Fibroblast of skin of left biceps (primary cell): ENCODE data around the gene PCIF1.
"Not testable (repeated sequence)": the region's sequence is repeated elsewhere in the genome, so short reads cannot be mapped to it uniquely, and the experiment has no call there.

Experiments
- DNase-seq, 2 experiments: peaks; one replicate each; pipeline ENCODE4 v3.0.0-alpha.2; 2013; ENCODE audit warnings: low read depth in 2 of 2

Gene PCIF1

GRCh38 chr20:45924391-45925261, 9.9 kb upstream of the PCIF1 start:
- DNase-seq: no peak

GRCh38 chr20:45925821-45926506, 8.5 kb upstream of the PCIF1 start:
- DNase-seq: no peak

DNA sequence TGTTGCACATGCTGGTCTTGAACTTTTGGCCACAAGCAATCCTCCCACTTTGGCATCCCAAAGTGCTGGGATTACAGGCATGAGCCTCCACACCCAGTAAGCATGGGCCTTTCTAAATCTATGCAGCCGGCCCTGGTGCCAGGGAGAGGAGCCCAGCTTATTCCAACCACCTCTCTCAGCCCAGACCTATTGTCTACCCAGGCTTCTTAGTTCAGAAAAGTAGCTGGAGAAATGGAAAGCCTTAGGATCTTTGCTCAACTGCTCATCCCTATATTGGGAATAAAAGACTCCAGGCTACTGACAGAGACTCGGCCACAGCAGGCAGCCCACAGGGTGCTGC, 7.8 kb upstream of the PCIF1 start:
- DNase-seq: no peak

DNA sequence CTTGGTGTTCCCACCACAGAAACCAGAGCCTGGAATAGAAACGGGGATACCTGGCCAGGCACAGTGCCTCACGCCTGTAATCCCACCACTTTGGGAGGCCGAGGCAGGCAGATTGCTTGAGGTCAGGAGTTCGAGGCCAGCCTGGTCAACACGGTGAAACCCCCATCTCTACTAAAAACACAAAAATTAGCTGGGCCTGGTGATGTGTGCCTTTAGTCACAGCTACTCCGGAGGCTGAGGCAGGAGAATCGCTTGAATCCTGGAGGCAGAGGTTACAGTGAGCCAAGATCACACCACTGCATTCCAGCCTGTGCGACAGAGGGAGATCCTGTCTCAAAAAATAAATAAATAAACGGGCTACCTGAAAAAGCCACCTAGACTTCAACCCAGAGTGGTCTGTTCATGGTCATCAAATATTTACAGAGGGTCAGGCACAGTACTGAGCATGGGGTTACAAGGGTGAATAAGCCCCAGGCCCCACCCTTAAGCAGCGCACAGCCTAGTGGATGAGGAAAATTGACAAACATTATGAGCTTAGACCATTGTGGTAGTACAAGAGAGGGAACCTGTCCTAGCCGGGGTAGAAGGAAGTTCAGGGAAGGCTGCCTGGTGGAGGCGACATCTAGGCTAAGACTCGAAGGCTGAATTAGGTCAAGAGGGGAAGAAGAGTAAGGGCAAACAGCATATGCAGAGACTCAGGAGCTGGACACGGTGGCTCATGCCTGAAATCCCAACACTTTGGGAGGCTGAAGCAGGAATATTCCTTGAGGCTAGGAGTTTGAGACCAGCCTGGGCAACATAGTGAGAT, 7.2 kb upstream of the PCIF1 start:
- no peak for DNase-seq

DNA sequence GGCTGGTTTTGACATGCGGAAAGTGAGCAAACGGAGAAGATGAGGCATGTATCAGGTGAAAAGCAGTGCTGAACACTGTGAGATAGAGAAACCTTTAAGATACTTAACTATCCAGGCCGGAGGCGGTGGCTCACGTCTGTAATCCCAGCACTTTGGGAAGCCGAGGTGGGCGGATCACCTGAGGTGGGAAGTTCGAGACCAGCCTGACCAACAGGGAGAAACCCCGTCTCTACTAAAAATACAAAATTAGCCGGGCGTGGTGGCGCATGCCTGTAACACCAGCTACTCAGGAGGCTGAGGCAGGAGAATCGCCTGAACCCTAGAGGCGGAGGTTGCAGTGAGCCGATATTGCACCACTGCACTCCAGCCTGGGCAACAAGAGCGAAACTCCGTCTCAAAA, 2.8 kb upstream of the PCIF1 start:
- not testable (repeated sequence) for DNase-seq

GRCh38 chr20:45933266-45934045, 1.0 kb upstream of the PCIF1 start:
- DNase-seq: no peak

DNA sequence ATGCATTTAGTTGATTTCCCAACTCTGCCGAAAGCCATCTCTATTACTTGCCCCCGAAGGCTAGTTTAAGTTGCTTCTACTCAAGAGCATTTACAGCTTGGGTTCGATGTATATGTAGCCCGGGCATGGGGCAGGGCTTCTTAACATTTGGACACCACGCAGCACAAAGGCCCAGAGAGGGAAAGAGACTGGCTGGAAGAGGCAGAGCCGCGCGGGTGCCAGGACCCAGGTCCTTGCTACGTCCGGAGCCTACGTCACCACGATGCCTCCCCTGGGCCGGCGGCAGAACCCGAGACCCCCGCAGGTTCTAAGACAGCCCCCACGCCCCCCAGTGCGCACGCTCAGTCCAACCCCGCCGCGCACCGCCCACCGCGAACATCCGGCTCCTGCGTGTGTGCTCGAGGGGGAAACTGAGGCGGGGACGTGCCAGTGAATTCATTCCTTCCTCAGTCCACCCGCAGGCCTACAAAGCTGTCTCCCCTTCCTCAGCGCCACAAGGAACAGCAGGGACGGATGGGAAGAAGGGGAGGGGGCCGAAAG, 367 bp upstream of the PCIF1 start:
- DNase-seq: no peak

DNA sequence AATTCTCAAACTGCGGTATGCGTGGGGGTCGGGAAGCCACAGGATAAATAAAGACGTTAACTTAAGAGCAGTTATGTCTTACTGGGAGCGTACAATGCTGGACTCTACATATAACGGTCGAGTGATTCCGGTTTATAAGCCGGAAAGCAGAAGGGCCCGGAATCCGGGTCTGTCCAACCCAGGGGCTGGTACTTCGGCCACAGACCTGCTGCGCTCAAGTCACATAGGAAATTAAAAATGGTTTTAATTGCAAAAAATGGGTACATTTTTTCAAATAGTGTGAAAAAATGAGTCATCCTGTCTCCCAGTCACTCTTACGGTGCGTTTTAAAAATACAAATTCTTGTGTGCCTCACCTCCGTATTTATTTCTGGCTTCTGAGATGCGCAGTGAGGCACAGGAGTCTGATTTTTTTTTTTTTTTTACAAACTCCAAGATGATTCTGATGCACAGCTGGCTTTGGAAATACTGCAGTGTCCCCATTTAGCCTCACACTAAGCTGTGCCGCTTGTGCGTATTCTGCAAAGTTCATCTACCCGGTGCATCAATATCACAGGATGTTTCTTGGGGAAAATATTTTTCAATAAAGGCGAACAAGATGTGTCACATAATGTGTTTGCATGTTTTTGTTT, 1.0 kb downstream of the PCIF1 start:
- no peak for DNase-seq

- DNase-seq: no peak
Measured at GRCh38 chr20:45937765-45938164, 3.3 kb downstream of the PCIF1 start.

DNA sequence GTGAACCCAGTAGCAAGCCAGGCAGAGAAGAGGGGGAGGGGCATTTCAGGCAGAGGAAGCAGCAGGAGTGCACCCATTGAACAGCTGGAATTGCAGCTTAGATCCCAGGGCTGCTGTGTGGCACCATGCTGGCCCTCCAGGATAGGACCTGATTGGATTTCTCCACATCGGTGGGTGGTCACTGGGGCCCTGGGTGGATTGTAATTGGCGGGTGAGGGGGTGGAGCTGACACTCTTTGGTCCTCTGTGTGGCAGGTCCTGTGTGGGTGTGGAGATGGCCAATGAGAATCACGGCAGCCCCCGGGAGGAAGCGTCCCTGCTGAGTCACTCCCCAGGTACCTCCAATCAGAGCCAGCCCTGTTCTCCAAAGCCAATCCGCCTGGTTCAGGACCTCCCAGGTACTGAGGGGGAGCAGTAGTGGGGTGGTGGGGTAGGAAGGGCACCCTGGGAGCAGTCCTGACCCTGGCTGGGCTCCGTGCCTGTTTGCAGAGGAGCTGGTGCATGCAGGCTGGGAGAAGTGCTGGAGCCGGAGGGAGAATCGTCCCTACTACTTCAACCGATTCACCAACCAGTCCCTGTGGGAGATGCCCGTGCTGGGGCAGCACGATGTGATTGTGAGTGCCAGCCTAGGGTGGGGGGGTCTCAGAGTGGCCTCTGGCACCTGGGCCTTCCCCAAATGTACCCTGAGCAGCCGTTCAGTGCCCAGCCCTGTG, 4.4 kb downstream of the PCIF1 start:
- no peak for DNase-seq

GRCh38 chr20:45940053-45940452, 5.6 kb downstream of the PCIF1 start:
- DNase-seq: no peak

- DNase-seq: no peak
Measured at GRCh38 chr20:45940469-45940868, 6.0 kb downstream of the PCIF1 start.

- DNase-seq: no peak
Measured at GRCh38 chr20:45943613-45944012, 9.1 kb downstream of the PCIF1 start.

GRCh38 chr20:45944151-45944964, 9.9 kb downstream of the PCIF1 start:
- no peak for DNase-seq

DNA sequence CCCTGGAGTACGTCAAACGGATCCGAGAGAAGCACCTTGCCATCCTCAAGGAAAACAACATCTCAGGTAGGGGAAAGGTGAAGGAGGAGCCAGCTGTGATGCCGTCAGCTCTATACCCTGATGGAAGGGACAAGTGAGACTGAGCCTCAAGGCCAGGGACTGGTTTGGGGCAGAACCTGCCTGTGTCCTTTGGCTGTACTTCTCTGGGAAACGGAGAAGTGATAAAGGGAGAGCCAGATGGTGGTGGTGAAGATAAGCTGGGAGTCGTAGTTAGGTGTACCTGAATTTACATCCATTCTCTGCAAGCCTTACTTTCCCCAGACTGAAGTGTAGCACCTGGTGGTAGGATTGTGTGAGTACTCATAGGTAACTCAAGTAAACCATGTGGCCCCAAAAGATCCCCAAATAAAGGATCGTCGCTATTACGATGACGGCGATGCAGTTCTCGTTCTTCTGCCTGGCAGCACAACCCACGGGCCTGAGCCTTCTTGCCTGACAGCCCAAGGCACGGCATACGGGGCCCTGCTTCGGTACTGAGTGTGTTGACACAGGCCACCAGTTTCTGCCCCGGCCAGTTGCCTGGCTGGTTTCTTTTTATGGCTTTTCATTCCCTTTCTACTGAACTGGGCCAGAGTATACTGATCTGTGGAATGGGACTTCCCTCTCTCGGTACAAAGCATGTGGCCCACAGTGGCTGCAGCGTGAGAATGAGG, 10.6 kb downstream of the PCIF1 start:
- DNase-seq: no peak

- no peak for DNase-seq
Measured at GRCh38 chr20:45945678-45946148, 11.2 kb downstream of the PCIF1 start.

- no peak for DNase-seq
Measured at GRCh38 chr20:45946149-45946970, 11.9 kb downstream of the PCIF1 start.
